Measurements from ENCODE around the gene UBTF.

The UBTF gene

GRCh38 chr17:44219616-44220212 lies at the start of gene UBTF:
Gene UBTF, minus strand, starts transcription at chr17:44219675. Its CDS starts 1,446 bp downstream, at chr17:44218229.
- peak; percentile 68 for DNase-seq

GRCh38 chr17:44268709-44269534 lies 49.4 kb upstream of the UBTF start:
- DNase-seq: no peak

GRCh38 chr17:44267818-44268490 lies 48.5 kb upstream of the UBTF start, which contains the start of gene SLC4A1:
Gene SLC4A1, minus strand, starts transcription at chr17:44268135. Its CDS starts 5,269 bp downstream, at chr17:44262866.
- no peak for DNase-seq

- no peak for DNase-seq
Observed at GRCh38 chr17:44267165-44267455, 47.6 kb upstream of the UBTF start.

GRCh38 chr17:44266402-44267164 lies 47.1 kb upstream of the UBTF start:
- no peak for DNase-seq

GRCh38 chr17:44263345-44263902 lies 43.9 kb upstream of the UBTF start:
- DNase-seq: no peak

GRCh38 chr17:44262654-44263225 lies 43.3 kb upstream of the UBTF start:
- DNase-seq: no peak

GRCh38 chr17:44260296-44260695 lies 40.8 kb upstream of the UBTF start:
- no peak for DNase-seq

- no peak for DNase-seq
Observed at GRCh38 chr17:44258811-44259351, 39.4 kb upstream of the UBTF start.

- no peak for DNase-seq
Observed at GRCh38 chr17:44257815-44258760, 38.6 kb upstream of the UBTF start.

GRCh38 chr17:44256671-44257070 lies 37.2 kb upstream of the UBTF start:
- no peak for DNase-seq

- no peak for DNase-seq
Observed at GRCh38 chr17:44255915-44256314, 36.4 kb upstream of the UBTF start.

- no peak for DNase-seq
Observed at GRCh38 chr17:44254361-44255095, 35.1 kb upstream of the UBTF start.

- DNase-seq: no peak
Observed at GRCh38 chr17:44253006-44253405, 33.5 kb upstream of the UBTF start.

- DNase-seq: no peak
Observed at GRCh38 chr17:44251062-44251461, 31.6 kb upstream of the UBTF start.

- DNase-seq: no peak
Observed at GRCh38 chr17:44249501-44250246, 30.2 kb upstream of the UBTF start.

- DNase-seq: no peak
Observed at GRCh38 chr17:44247876-44248736, 28.6 kb upstream of the UBTF start.

- no peak for DNase-seq
Observed at GRCh38 chr17:44247440-44247841, 28.0 kb upstream of the UBTF start.
